GM18520 (cell line): ENCODE measurements around the gene TEX19.
"Not testable (repeated sequence)": the region's sequence is repeated elsewhere in the genome, so short reads cannot be mapped to it uniquely, and the experiment has no call there.

Experiments used
- ATAC-seq: cut with Tn5 transposase; IDR thresholded peaks from one replicate; pipeline ENCODE4 v1.9.1; 2021; ENCODE audit not compliant: unreplicated experiment

Gene TEX19

GRCh38 chr17:82334204-82334621 is 24.8 kb upstream of the TEX19 start:
- no peak for ATAC-seq

GRCh38 chr17:82334622-82335394 is 24.2 kb upstream of the TEX19 start:
- no peak for ATAC-seq

GRCh38 chr17:82338858-82339633 is 20.0 kb upstream of the TEX19 start:
- no peak for ATAC-seq

- ATAC-seq: no peak
These were observed 19.1 kb upstream of the TEX19 start for GRCh38 chr17:82339634-82340580.

GRCh38 chr17:82342361-82343079 is 16.5 kb upstream of the TEX19 start:
- ATAC-seq: no peak

GRCh38 chr17:82343560-82343959 is 15.5 kb upstream of the TEX19 start:
- ATAC-seq: no peak

GRCh38 chr17:82344175-82344907 is 14.7 kb upstream of the TEX19 start:
- no peak for ATAC-seq

GRCh38 chr17:82345151-82345976 is 13.7 kb upstream of the TEX19 start:
- no peak for ATAC-seq

- ATAC-seq: no peak
These were observed 12.4 kb upstream of the TEX19 start for GRCh38 chr17:82346342-82347300.

GRCh38 chr17:82347994-82348393 is 11.1 kb upstream of the TEX19 start:
- not testable (repeated sequence) for ATAC-seq

- no peak for ATAC-seq
These were observed 10.6 kb upstream of the TEX19 start for GRCh38 chr17:82348434-82348833.

GRCh38 chr17:82348866-82349265 is 10.2 kb upstream of the TEX19 start:
- ATAC-seq: no peak

- no peak for ATAC-seq
These were observed 9.8 kb upstream of the TEX19 start for GRCh38 chr17:82349287-82349701.

- no peak for ATAC-seq
These were observed 8.6 kb upstream of the TEX19 start for GRCh38 chr17:82350182-82351030.

- ATAC-seq: no peak
These were observed 7.8 kb upstream of the TEX19 start for GRCh38 chr17:82351254-82351712.

GRCh38 chr17:82351713-82352488 is 7.1 kb upstream of the TEX19 start:
- ATAC-seq: no peak
